Keratinocyte (primary cell): Measurements from ENCODE around the gene TRUB1. TPM values are rescaled to one million over a fixed set of nuclear protein-coding genes. Genes with fewer than 3 reads are reported as not detected.

ENCODE experiments used
- DNase-seq: peaks from one replicate; pipeline ENCODE4 v3.0.0-alpha.2; 2011; ENCODE audit warnings: low read depth, missing footprints, low spot score
- FAIRE-seq: peaks from 2 replicates; lab custom pipeline; 2011; peaks lifted over from hg19 to GRCh38; lab: Jason Lieb, UNC
- H2AFZ ChIP-seq: 2 replicates; pipeline ENCODE4 v1.6.0; 2012; ENCODE audit warnings: low read length, control low read depth, inconsistent platforms; ENCODE audit not compliant: control insufficient read depth
- H3K27ac ChIP-seq: 2 replicates; pipeline ENCODE4 v1.5.1; 2011; ENCODE audit warnings: low read length; ENCODE audit not compliant: control insufficient read depth, insufficient read depth
- H3K27me3 ChIP-seq: 3 replicates; pipeline ENCODE4 v1.6.0; 2011; ENCODE audit warnings: low read length; ENCODE audit not compliant: control insufficient read depth, insufficient read depth; ENCODE audit errors: extremely low read depth
- H3K36me3 ChIP-seq, 2 experiments: 2 replicates in 1 of 2; 3 replicates in 1 of 2; pipeline ENCODE4 v1.5.1; 2011; ENCODE audit warnings: low read length in 2 of 2, mild to moderate bottlenecking in 1 of 2; ENCODE audit not compliant: control insufficient read depth in 2 of 2, insufficient read depth in 2 of 2; ENCODE audit errors: extremely low read depth in 1 of 2
- H3K4me1 ChIP-seq: 3 replicates; pipeline ENCODE4 v1.5.1; 2011; ENCODE audit warnings: low read length; ENCODE audit not compliant: control insufficient read depth, insufficient read depth; ENCODE audit errors: extremely low read depth
- H3K4me2 ChIP-seq: 3 replicates; pipeline ENCODE4 v1.6.0; 2011; ENCODE audit warnings: low read depth, low read length; ENCODE audit not compliant: control insufficient read depth, insufficient read depth; ENCODE audit errors: extremely low read depth
- H3K4me3 ChIP-seq, 3 experiments: fragments of 200-600 bp in 1 of 3; sonication (generic) in 1 of 3; 2 replicates in 2 of 3; 3 replicates in 1 of 3; pipeline ENCODE4 v1.5.1; 2011 to 2016; ENCODE audit warnings: low read length in 3 of 3, mild to moderate bottlenecking in 3 of 3, control low read depth in 2 of 3, inconsistent platforms in 1 of 3, low read depth in 1 of 3, mixed read lengths in 1 of 3, mixed run types in 1 of 3, moderate library complexity in 1 of 3; ENCODE audit not compliant: control insufficient read depth in 2 of 3, insufficient read depth in 2 of 3; ENCODE audit errors: extremely low read depth in 1 of 3
- H3K79me2 ChIP-seq: 2 replicates; pipeline ENCODE4 v1.6.0; 2012; ENCODE audit warnings: low read length; ENCODE audit not compliant: control insufficient read depth, insufficient read depth
- H3K9ac ChIP-seq: 3 replicates; pipeline ENCODE4 v1.6.0; 2011; ENCODE audit warnings: low read length; ENCODE audit not compliant: control insufficient read depth, insufficient read depth; ENCODE audit errors: extremely low read depth
- H3K9me1 ChIP-seq: 3 replicates; pipeline ENCODE4 v1.6.0; 2011; ENCODE audit warnings: low read length; ENCODE audit not compliant: control insufficient read depth, insufficient read depth; ENCODE audit errors: extremely low read depth
- H3K9me3 ChIP-seq: 2 replicates; pipeline ENCODE4 v1.5.1; 2012; ENCODE audit warnings: low read depth, low read length; ENCODE audit not compliant: control insufficient read depth
- H4K20me1 ChIP-seq: 3 replicates; pipeline ENCODE4 v1.6.0; 2011; ENCODE audit warnings: low read length; ENCODE audit not compliant: control insufficient read depth, insufficient read depth; ENCODE audit errors: extremely low read depth
- CTCF ChIP-seq, 3 experiments: IDR thresholded peaks in 1 of 3; conservative IDR thresholded peaks in 1 of 3; optimal IDR thresholded peaks in 1 of 3; 2 replicates in 2 of 3; 3 replicates in 1 of 3; pipeline versions ENCODE3 to v1.5.1; 2011; ENCODE audit warnings: low read length in 3 of 3, mild to moderate bottlenecking in 3 of 3, moderate library complexity in 2 of 3, control low read depth in 1 of 3, inconsistent platforms in 1 of 3; ENCODE audit not compliant: insufficient read depth in 2 of 3; ENCODE audit errors: extremely low read depth in 1 of 3
- EZH2 ChIP-seq: IDR thresholded peaks from one replicate; pipeline ENCODE4 v1.6.1; 2012; ENCODE audit warnings: inconsistent platforms, mild to moderate bottlenecking, low read length, moderate library complexity
- dilution Hi-C: fragments of 300-500 bp; cut with MboI; formaldehyde crosslinking; loops from one replicate; pipeline ENCODE4 v1.7.0; 2020; ENCODE audit warnings: low sequenced_read_pairs; ENCODE audit not compliant: extremely low pct_ligation_motif_present
- polyA plus RNA-seq, 5 experiments: library from polyadenylated mRNA; depleted of rRNA in 3 of 5; stranded (reverse) in 3 of 5; stranded (forward) in 1 of 5; unstranded in 1 of 5; fragments of >200 nt; gene quantifications; 1 replicate in 1 of 5; 2 replicates in 3 of 5; 3 replicates in 1 of 5; pipeline versions ENCODE4 v1.2.1 to v1.2.3, GENCODE V29; 2011 to 2012; ENCODE audit warnings: missing spikeins in 2 of 5, low read depth in 1 of 5, low replicate concordance in 1 of 5

TRUB1 gene
- polyA plus RNA-seq, 1 donor (not counting 4 experiments of a cell fraction or from before 2014, with no cell fraction given): 20.5 TPM

- Histone ChIP-seq H3K9ac (no peak overlapping the region), H3K9me1 (no peaks in the 10 kb centered on the region), H3K27me3 (no peaks in the 10 kb centered on the region), H3K36me3 (no peaks in the 10 kb centered on the region), H3K4me2 (no peak overlapping the region), H3K27ac (no peak overlapping the region), H3K4me1 (no peaks in the 10 kb centered on the region), H3K9me3 (no peaks in the 10 kb centered on the region), H4K20me1 (no peaks in the 10 kb centered on the region), H3K4me3 (no peak overlapping the region), H3K79me2 (no peaks in the 10 kb centered on the region), H2AFZ (no peak overlapping the region)
- DNase-seq: no peak
- dilution Hi-C loops: no loop called here
- no peak for TF ChIP-seq EZH2
- no peak for TF ChIP-seq CTCF (optimal IDR thresholded peaks at IDR 0.05 in 1 of 3, IDR thresholded peaks at IDR 0.05 in 1 of 3, conservative IDR thresholded peaks at IDR 0.05 in 1 of 3; ENCODE audit: extremely low read depth in 1 of 3, insufficient read depth in 2 of 3, low read length in 3 of 3)
- no peak for FAIRE-seq
These were observed 82.5 kb downstream of the TRUB1 start for GRCh38 chr10:115020449-115020848.

DNA sequence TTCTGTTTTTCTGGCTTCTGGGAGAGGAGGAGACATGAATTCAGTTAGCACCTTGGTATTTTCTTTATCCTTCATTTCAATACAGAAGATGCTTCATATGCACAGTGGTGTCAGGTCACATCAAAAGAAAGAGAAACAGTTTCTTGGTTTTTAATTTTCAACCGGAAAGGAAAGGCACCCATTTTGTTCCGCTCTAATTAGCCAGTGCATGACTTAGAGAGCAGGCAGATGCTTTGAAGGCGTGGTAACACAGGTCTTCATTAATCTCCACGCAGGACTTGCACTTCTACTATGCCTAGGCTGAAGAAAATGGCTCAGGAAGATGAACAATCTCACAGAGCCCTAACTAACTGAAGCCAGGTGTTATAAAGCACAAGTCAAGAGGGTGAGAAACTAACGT lies 84.7 kb downstream of the TRUB1 start:
- Histone ChIP-seq H3K27ac (no peak overlapping the region), H3K4me3 (no peak overlapping the region), H3K9me3 (no peaks in the 10 kb centered on the region), H2AFZ (no peak overlapping the region), H3K79me2 (no peaks in the 10 kb centered on the region), H4K20me1 (no peaks in the 10 kb centered on the region), H3K9me1 (no peaks in the 10 kb centered on the region), H3K9ac (no peak overlapping the region), H3K36me3 (no peaks in the 10 kb centered on the region), H3K27me3 (no peaks in the 10 kb centered on the region), H3K4me1 (no peaks in the 10 kb centered on the region), H3K4me2 (no peak overlapping the region)
- TF ChIP-seq EZH2 (no peak), CTCF (optimal IDR thresholded peaks at IDR 0.05 in 1 of 3, IDR thresholded peaks at IDR 0.05 in 1 of 3, conservative IDR thresholded peaks at IDR 0.05 in 1 of 3; ENCODE audit: extremely low read depth in 1 of 3, insufficient read depth in 2 of 3, low read length in 3 of 3) (no peak)
- DNase-seq (no peak), FAIRE-seq (no peak)
- dilution Hi-C loops: no loop called here
